Natural killer cell treated with Interleukin-12 subunit alpha and Interleukin-12 subunit beta and Interleukin-15 and Interleukin-18, amount 100 ng/mL, for 72 hours (primary cell): ENCODE data around the gene RAD9A. TPM values are rescaled to one million over a fixed set of nuclear protein-coding genes. Genes with fewer than 3 reads are reported as not detected.

ENCODE experiments used
- ATAC-seq, 2 donors: fragments of 150-1000 bp; cut with Tn5 transposase in 1 of 2; sonication (Bioruptor Pico), chemical (Tn5 transposase) in 1 of 2; 2 replicates each; pipeline ENCODE4 v1.10.0; 2021
- DNase-seq: peaks from one replicate; pipeline ENCODE4 v3.0.0; 2022; ENCODE audit warnings: low spot score
- H3K27ac Mint-ChIP-seq, 2 donors: 1 replicate in 1 of 2; 2 replicates in 1 of 2; pipeline ENCODE4 v1.8.0; 2022; ENCODE audit warnings: mixed read lengths in 2 of 2, mild to moderate bottlenecking in 1 of 2, moderate library complexity in 1 of 2
- H3K27me3 Mint-ChIP-seq, 2 donors: 1 replicate in 1 of 2; 2 replicates in 1 of 2; pipeline ENCODE4 v1.8.0; 2022; ENCODE audit warnings: mixed read lengths in 2 of 2
- H3K36me3 Mint-ChIP-seq: one replicate; pipeline ENCODE4 v1.8.0; 2022; ENCODE audit warnings: mixed read lengths
- H3K4me1 Mint-ChIP-seq, 2 donors: 1 replicate in 1 of 2; 2 replicates in 1 of 2; pipeline ENCODE4 v1.8.0; 2022; ENCODE audit warnings: low read depth in 2 of 2, mixed read lengths in 2 of 2, mild to moderate bottlenecking in 1 of 2
- H3K4me3 Mint-ChIP-seq: one replicate; pipeline ENCODE4 v1.8.0; 2022; ENCODE audit warnings: mixed read lengths
- H3K9me3 Mint-ChIP-seq: 2 replicates; pipeline ENCODE4 v1.8.0; 2022; ENCODE audit warnings: mixed read lengths
- total RNA-seq, 2 donors: library from RNA; stranded (reverse); gene quantifications; one replicate each; pipeline ENCODE4 v1.2.3, GENCODE V29; 2022

The RAD9A gene
- total RNA-seq, 2 donors from 2014 or later: 25.9 to 47.8 TPM

DNA sequence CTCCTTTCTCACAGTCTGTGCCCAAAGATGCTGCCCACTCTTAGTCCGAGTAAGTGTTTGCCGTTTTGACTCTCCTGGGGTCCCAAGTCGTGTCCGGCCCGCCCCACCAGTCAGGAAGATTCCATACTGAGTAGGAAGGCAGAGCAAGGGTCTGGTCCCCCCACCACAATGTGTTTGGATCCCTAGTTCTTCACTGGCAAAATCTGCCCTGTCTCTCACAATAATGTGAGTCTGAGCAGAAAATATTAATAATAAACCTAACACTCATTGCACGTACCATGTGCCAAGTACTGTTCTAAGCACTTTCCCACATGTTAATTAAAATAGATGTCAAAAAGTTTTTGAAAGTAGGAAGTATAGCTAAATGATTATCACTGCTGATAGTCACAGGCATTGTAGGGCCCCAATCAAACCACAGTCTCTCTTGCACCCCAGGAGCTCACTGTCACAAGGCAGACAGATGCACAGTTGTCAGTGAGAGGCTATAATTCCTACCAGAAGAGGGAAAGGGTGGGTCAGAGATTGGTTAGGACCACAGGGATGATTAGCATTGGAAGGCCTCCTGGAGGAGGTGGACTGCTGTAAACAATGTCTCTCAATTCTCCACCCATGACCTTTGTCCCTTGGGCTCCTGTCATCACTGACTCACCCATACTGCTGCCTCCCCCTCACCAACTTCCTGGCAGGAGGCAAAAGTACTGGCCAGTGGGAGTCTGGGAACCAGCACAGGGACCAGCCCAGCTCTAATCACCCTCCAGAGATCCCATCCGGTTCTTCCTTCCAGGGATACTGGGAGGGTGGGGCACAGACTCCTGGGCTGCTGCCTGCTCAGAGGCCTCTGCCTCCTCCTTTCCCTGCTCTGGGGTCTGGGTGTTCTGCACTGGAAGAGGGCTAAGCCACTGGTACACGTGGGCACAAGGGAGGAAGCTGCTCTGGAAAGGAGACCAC lies 37.4 kb upstream of the RAD9A start:
- H3K36me3 Mint-ChIP-seq: no peaks in the 10 kb centered on the region
- no peaks in the 10 kb centered on the region for H3K9me3 Mint-ChIP-seq
- ATAC-seq: no peak
- peaks cover 7 to 10% of the 10 kb centered on the region in 2 donors for H3K27me3 Mint-ChIP-seq
- peaks cover 21 to 39% of the 10 kb centered on the region in 2 donors for H3K4me1 Mint-ChIP-seq
- H3K27ac Mint-ChIP-seq: peak overlapping the region; percentile 95 to 96
- peak overlapping the region; percentile 91 for H3K4me3 Mint-ChIP-seq
- no peak for DNase-seq

GRCh38 chr11:67355023-67355793 lies 36.6 kb upstream of the RAD9A start:
- DNase-seq (no peak), ATAC-seq (no peak)
- Mint-ChIP-seq H3K36me3 (no peaks in the 10 kb centered on the region), H3K4me3 (no peak overlapping the region), H3K4me1 (peaks cover 20 to 33% of the 10 kb centered on the region in 2 donors), H3K27ac (peak overlapping the region; percentile 95 to 96), H3K9me3 (no peaks in the 10 kb centered on the region), H3K27me3 (peaks cover 7 to 10% of the 10 kb centered on the region in 2 donors)

- H3K36me3 Mint-ChIP-seq: no peaks in the 10 kb centered on the region
- H3K27me3 Mint-ChIP-seq: peaks cover 7 to 10% of the 10 kb centered on the region in 2 donors
- H3K27ac Mint-ChIP-seq: peak overlapping the region in 1 of 2 donors; percentile 51
- H3K9me3 Mint-ChIP-seq: no peaks in the 10 kb centered on the region
- ATAC-seq (no peak), DNase-seq (no peak)
- peaks cover 20 to 33% of the 10 kb centered on the region in 2 donors for H3K4me1 Mint-ChIP-seq
- H3K4me3 Mint-ChIP-seq: no peak overlapping the region
Measured at GRCh38 chr11:67355794-67356386, 35.9 kb upstream of the RAD9A start.

- Mint-ChIP-seq H3K4me3 (peak overlapping the region; percentile 4), H3K27ac (peak overlapping the region; percentile 73 to 86), H3K27me3 (peaks cover 12 to 13% of the 10 kb centered on the region in 2 donors), H3K4me1 (peaks cover 17 to 29% of the 10 kb centered on the region in 2 donors), H3K9me3 (no peaks in the 10 kb centered on the region), H3K36me3 (no peaks in the 10 kb centered on the region)
- DNase-seq (no peak), ATAC-seq (no peak)
Measured at GRCh38 chr11:67356387-67356863, 35.4 kb upstream of the RAD9A start.

DNA sequence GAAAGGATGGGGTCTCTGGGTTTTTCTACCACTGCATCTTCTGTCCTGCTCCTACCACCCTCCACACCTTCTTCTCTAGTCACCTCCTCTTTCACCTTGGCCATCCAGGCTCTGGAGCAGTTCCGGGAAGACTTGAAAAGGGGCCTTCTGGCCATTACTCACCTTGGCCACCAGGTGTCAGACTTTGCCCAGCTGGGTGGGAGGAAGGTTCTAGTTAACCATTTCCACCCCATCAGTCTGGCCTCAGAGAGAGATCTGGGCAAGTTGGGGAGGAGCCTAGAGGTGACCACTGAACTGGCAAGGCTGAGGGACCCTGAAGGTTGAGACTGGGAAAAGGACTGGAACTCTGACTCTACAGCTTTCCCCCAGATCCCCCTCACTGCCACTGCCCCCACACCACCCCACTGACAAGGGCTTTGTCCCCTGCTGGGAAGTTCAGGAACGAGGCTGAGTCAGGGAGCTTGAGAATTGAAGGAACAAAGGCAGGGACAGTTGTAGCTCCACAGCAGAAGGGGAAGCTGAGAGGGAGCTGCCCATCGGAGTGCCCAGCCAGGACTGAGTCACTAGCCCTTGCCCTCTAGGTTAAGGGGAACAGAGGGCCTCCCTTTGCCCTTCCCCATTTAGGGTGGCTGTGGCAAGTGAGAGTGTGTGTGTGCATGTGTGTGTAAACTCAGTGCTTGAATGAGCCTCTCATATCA lies 34.8 kb upstream of the RAD9A start:
- H3K4me1 Mint-ChIP-seq: peaks cover 15 to 25% of the 10 kb centered on the region in 2 donors
- H3K4me3 Mint-ChIP-seq: peak overlapping the region; percentile 4
- ATAC-seq (no peak), DNase-seq (peak; percentile 79)
- H3K27ac Mint-ChIP-seq: peak overlapping the region; percentile 73 to 86
- H3K27me3 Mint-ChIP-seq: peaks cover 13 to 18% of the 10 kb centered on the region in 2 donors
- no peaks in the 10 kb centered on the region for H3K9me3 Mint-ChIP-seq
- no peaks in the 10 kb centered on the region for H3K36me3 Mint-ChIP-seq

GRCh38 chr11:67357831-67358670 lies 33.7 kb upstream of the RAD9A start:
- ATAC-seq (no peak), DNase-seq (no peak)
- peaks cover 15 to 21% of the 10 kb centered on the region in 2 donors for H3K4me1 Mint-ChIP-seq
- H3K36me3 Mint-ChIP-seq: no peaks in the 10 kb centered on the region
- H3K27me3 Mint-ChIP-seq: peaks cover 13 to 23% of the 10 kb centered on the region in 2 donors
- no peak overlapping the region for H3K4me3 Mint-ChIP-seq
- no peak overlapping the region for H3K27ac Mint-ChIP-seq
- H3K9me3 Mint-ChIP-seq: no peaks in the 10 kb centered on the region

GRCh38 chr11:67364169-67364568 lies 27.6 kb upstream of the RAD9A start:
- Mint-ChIP-seq H3K4me3 (no peak overlapping the region), H3K36me3 (no peaks in the 10 kb centered on the region), H3K9me3 (no peaks in the 10 kb centered on the region), H3K27ac (no peak overlapping the region), H3K4me1 (peaks cover 37% of the 10 kb centered on the region in 2 donors), H3K27me3 (peaks cover 17 to 25% of the 10 kb centered on the region in 2 donors)
- ATAC-seq (no peak), DNase-seq (no peak)

GRCh38 chr11:67364783-67365722 lies 26.7 kb upstream of the RAD9A start:
- no peaks in the 10 kb centered on the region for H3K9me3 Mint-ChIP-seq
- DNase-seq (no peak), ATAC-seq (no peak)
- peaks cover 17 to 25% of the 10 kb centered on the region in 2 donors for H3K27me3 Mint-ChIP-seq
- H3K27ac Mint-ChIP-seq: peak overlapping the region; percentile 13 to 40
- H3K36me3 Mint-ChIP-seq: no peaks in the 10 kb centered on the region
- peaks cover 42% of the 10 kb centered on the region in 2 donors for H3K4me1 Mint-ChIP-seq
- H3K4me3 Mint-ChIP-seq: no peak overlapping the region

- Mint-ChIP-seq H3K9me3 (no peaks in the 10 kb centered on the region), H3K4me3 (peak overlapping the region; percentile 1), H3K27me3 (peaks cover 22 to 29% of the 10 kb centered on the region in 2 donors), H3K4me1 (peaks cover 48 to 49% of the 10 kb centered on the region in 2 donors), H3K27ac (no peak overlapping the region), H3K36me3 (no peaks in the 10 kb centered on the region)
- no peak for ATAC-seq
- DNase-seq: no peak
Measured at GRCh38 chr11:67365736-67366444, 25.9 kb upstream of the RAD9A start.

DNA sequence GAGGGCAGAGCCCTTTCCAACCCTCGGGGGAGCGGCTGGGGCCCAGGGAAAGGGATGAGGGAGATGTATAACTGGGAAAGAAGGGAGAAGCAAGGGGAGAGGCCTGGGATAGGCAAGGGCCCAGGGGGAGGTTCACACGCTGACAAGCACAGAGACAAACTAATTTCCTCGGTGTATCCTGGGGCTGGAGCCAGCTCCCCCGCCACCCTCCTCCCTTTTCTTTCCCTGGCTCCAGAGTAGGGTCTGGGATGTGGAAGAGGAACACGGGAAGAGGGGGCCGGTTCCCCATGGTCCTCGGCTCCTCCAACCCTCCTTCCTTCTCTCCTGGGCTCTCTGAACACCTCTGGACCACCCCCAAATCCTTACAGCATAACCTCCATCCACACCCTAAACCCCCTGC lies 25.2 kb upstream of the RAD9A start:
- peak overlapping the region; percentile 1 for H3K4me3 Mint-ChIP-seq

More for the DNA sequence above, 25.2 kb upstream of the RAD9A start:
- Mint-ChIP-seq H3K4me1 (peaks cover 54 to 56% of the 10 kb centered on the region in 2 donors), H3K27me3 (peaks cover 23 to 31% of the 10 kb centered on the region in 2 donors), H3K9me3 (no peaks in the 10 kb centered on the region), H3K27ac (no peak overlapping the region), H3K36me3 (no peaks in the 10 kb centered on the region)
- ATAC-seq (no peak), DNase-seq (no peak)
